ENCODE results near the gene CASTOR2.
"Not testable (repeated sequence)": the region's sequence is repeated elsewhere in the genome, so short reads cannot be mapped to it uniquely, and the experiment has no call there.

The CASTOR2 gene

GRCh38 chr7:74996361-74996760, 31.9 kb downstream of the CASTOR2 start:
- FAIRE-seq: not testable (repeated sequence)

- FAIRE-seq: not testable (repeated sequence)
Observed at GRCh38 chr7:74997811-74998210, 33.3 kb downstream of the CASTOR2 start.

- not testable (repeated sequence) for FAIRE-seq
Observed at GRCh38 chr7:75001356-75001755, 36.9 kb downstream of the CASTOR2 start.

GRCh38 chr7:75010036-75010435, 45.5 kb downstream of the CASTOR2 start:
- FAIRE-seq: no peak

- FAIRE-seq: no peak
Observed at GRCh38 chr7:75017832-75018231, 53.3 kb downstream of the CASTOR2 start.

GRCh38 chr7:75018570-75019364, 54.3 kb downstream of the CASTOR2 start:
- FAIRE-seq: no peak

GRCh38 chr7:75019800-75020199, 55.3 kb downstream of the CASTOR2 start:
- FAIRE-seq: no peak

- FAIRE-seq: no peak
Observed at GRCh38 chr7:75024922-75025321, 60.4 kb downstream of the CASTOR2 start.

GRCh38 chr7:75028299-75028698, 63.8 kb downstream of the CASTOR2 start:
- no peak for FAIRE-seq

GRCh38 chr7:75033064-75033463, 68.6 kb downstream of the CASTOR2 start:
- no peak for FAIRE-seq

GRCh38 chr7:75033826-75034225, 69.3 kb downstream of the CASTOR2 start:
- no peak for FAIRE-seq

- no peak for FAIRE-seq
Observed at GRCh38 chr7:75038508-75038907, 74.0 kb downstream of the CASTOR2 start.

- no peak for FAIRE-seq
Observed at GRCh38 chr7:75039166-75039565, 74.7 kb downstream of the CASTOR2 start.

GRCh38 chr7:75039709-75040108, 75.2 kb downstream of the CASTOR2 start:
- FAIRE-seq: no peak

- FAIRE-seq: no peak
Observed at GRCh38 chr7:75040512-75040911, 76.0 kb downstream of the CASTOR2 start.

- no peak for FAIRE-seq
Observed at GRCh38 chr7:75042286-75042685, 77.8 kb downstream of the CASTOR2 start.

- FAIRE-seq: no peak
Observed at GRCh38 chr7:75042831-75043703, 78.6 kb downstream of the CASTOR2 start.

GRCh38 chr7:75045881-75046280, 81.4 kb downstream of the CASTOR2 start:
- FAIRE-seq: no peak

- no peak for FAIRE-seq
Observed at GRCh38 chr7:75048435-75049379, 84.2 kb downstream of the CASTOR2 start.

GRCh38 chr7:75049817-75050216, 85.3 kb downstream of the CASTOR2 start:
- no peak for FAIRE-seq

- no peak for FAIRE-seq
Observed at GRCh38 chr7:75050501-75050900, 86.0 kb downstream of the CASTOR2 start.

GRCh38 chr7:75054744-75055143, 90.2 kb downstream of the CASTOR2 start:
- no peak for FAIRE-seq

GRCh38 chr7:75055155-75055554, 90.7 kb downstream of the CASTOR2 start:
- FAIRE-seq: no peak

Measured in colon (tissue), 2 donors.